OCI-LY1 (cell line): ENCODE results near the gene ATOSA.

Experiments used
- H2AFZ ChIP-seq: fragments of 200-600 bp; sonication (generic), shearing (Covaris generic); 2 replicates; pipeline ENCODE4 v1.6.0; 2014; ENCODE audit warnings: antibody characterized with exemption, mild to moderate bottlenecking, low read length
- H3F3A ChIP-seq: fragments of 200-600 bp; sonication (generic), shearing (Covaris generic); 2 replicates; pipeline ENCODE4 v1.6.0; 2014; ENCODE audit warnings: mild to moderate bottlenecking, antibody characterized with exemption, low read length, moderate library complexity; ENCODE audit not compliant: insufficient read depth
- H3K27ac ChIP-seq: fragments of 200-600 bp; sonication (generic); 2 replicates; pipeline ENCODE4 v1.5.1; 2014; ENCODE audit warnings: low read length, mixed run types, mild to moderate bottlenecking, low read depth; ENCODE audit not compliant: poor library complexity, severe bottlenecking
- H3K27me3 ChIP-seq: fragments of 200-600 bp; sonication (generic); 2 replicates; pipeline ENCODE4 v1.6.0; 2014; ENCODE audit warnings: antibody characterized with exemption, mild to moderate bottlenecking, low read length, moderate library complexity; ENCODE audit not compliant: insufficient read depth
- H3K36me3 ChIP-seq: fragments of 200-600 bp; sonication (generic); 2 replicates; pipeline ENCODE4 v1.6.1; 2014; ENCODE audit warnings: mild to moderate bottlenecking, antibody characterized with exemption, low read length, moderate library complexity, mixed read lengths; ENCODE audit not compliant: insufficient read depth
- H3K4me1 ChIP-seq: fragments of 200-600 bp; sonication (generic); 2 replicates; pipeline ENCODE4 v1.5.1; 2014; ENCODE audit warnings: mild to moderate bottlenecking, low read length, moderate library complexity; ENCODE audit not compliant: insufficient read depth, severe bottlenecking
- H3K4me2 ChIP-seq: fragments of 200-600 bp; sonication (generic), shearing (Covaris generic); 2 replicates; pipeline ENCODE4 v1.6.1; 2014; ENCODE audit warnings: low read length
- H3K4me3 ChIP-seq: fragments of 200-600 bp; sonication (generic); 2 replicates; pipeline ENCODE4 v1.5.1; 2014; ENCODE audit warnings: low read length, low read depth, mild to moderate bottlenecking, mixed read lengths; ENCODE audit not compliant: poor library complexity, severe bottlenecking
- H3K79me2 ChIP-seq: fragments of 200-600 bp; shearing (Covaris generic); 2 replicates; pipeline ENCODE4 v1.6.1; 2016; ENCODE audit warnings: mixed run types, low read length, mixed read lengths; ENCODE audit not compliant: insufficient read depth
- H3K9ac ChIP-seq: fragments of 200-600 bp; sonication (generic), shearing (Covaris generic); 2 replicates; pipeline ENCODE4 v1.6.1; 2014; ENCODE audit warnings: mild to moderate bottlenecking, low read length, mixed read lengths
- H3K9me2 ChIP-seq: fragments of 200-600 bp; sonication (generic), shearing (Covaris generic); 2 replicates; pipeline ENCODE4 v1.6.1; 2014; ENCODE audit warnings: low read depth, mild to moderate bottlenecking, low read length, mixed read lengths
- H3K9me3 ChIP-seq: fragments of 200-600 bp; shearing (Covaris generic); 2 replicates; pipeline ENCODE4 v1.6.1; 2014; ENCODE audit warnings: low read length, mixed read lengths
- H4K20me1 ChIP-seq: fragments of 200-600 bp; sonication (generic), shearing (Covaris generic); 2 replicates; pipeline ENCODE4 v1.6.0; 2016; ENCODE audit warnings: mild to moderate bottlenecking, low read length; ENCODE audit not compliant: insufficient read depth
- CTCF ChIP-seq: fragments of 200-600 bp; sonication (generic), shearing (Covaris generic); IDR thresholded peaks from 2 replicates; pipeline ENCODE4 v1.5.1; 2017; ENCODE audit warnings: mild to moderate bottlenecking, antibody characterized with exemption, low read length, moderate library complexity, mixed read lengths
- EZH2 ChIP-seq: fragments of 200-600 bp; sonication (generic), shearing (Covaris generic); IDR thresholded peaks from 2 replicates; pipeline ENCODE4 v1.8.0; 2017; ENCODE audit warnings: borderline replicate concordance, mixed run types, mild to moderate bottlenecking, antibody characterized with exemption, low read length, moderate library complexity, mixed read lengths

ATOSA gene

DNA sequence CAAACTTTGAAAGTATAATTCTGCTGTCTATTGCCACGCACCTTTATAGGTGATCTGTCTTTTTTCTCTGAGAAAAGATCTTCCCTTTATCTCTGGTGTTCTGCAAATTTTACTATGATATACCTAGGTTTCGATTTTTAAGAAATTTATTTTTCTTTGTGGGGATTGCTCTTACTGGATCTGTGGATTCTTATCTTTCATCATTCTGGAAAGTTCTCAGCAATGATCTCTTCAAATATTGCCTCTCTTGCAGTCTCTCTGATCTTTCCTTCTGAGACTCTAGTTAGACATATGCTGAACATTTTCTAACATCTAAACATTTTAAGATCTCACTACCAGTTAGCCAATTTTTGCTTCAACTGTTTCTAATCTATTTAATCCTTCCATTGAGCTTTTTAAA is 47.0 kb upstream of the ATOSA start:
- Histone ChIP-seq H3K4me2 (no peak overlapping the region), H4K20me1 (no peaks in the 10 kb centered on the region), H3K79me2 (no peaks in the 10 kb centered on the region), H3K27ac (no peak overlapping the region), H3K36me3 (no peaks in the 10 kb centered on the region), H3K4me3 (no peak overlapping the region), H2AFZ (no peak overlapping the region), H3F3A (no peaks in the 10 kb centered on the region), H3K4me1 (peaks cover 40% of the 10 kb centered on the region), H3K9ac (no peak overlapping the region), H3K9me2 (no peaks in the 10 kb centered on the region), H3K9me3 (no peaks in the 10 kb centered on the region), H3K27me3 (no peaks in the 10 kb centered on the region)
- TF ChIP-seq EZH2: no peak
- TF ChIP-seq CTCF: no peak

- no peak overlapping the region for H3K4me2 ChIP-seq
- H3K9me2 ChIP-seq: no peaks in the 10 kb centered on the region
- no peak for TF ChIP-seq EZH2
- no peak for TF ChIP-seq CTCF
- no peaks in the 10 kb centered on the region for H3F3A ChIP-seq
- H3K4me3 ChIP-seq: no peak overlapping the region
- no peaks in the 10 kb centered on the region for H3K9me3 ChIP-seq
- no peak overlapping the region for H3K27ac ChIP-seq
- H3K4me1 ChIP-seq: no peaks in the 10 kb centered on the region
- H3K27me3 ChIP-seq: no peaks in the 10 kb centered on the region
- no peaks in the 10 kb centered on the region for H3K36me3 ChIP-seq
- no peaks in the 10 kb centered on the region for H4K20me1 ChIP-seq
- no peak overlapping the region for H3K9ac ChIP-seq
- H3K79me2 ChIP-seq: no peaks in the 10 kb centered on the region
- H2AFZ ChIP-seq: no peak overlapping the region
These were observed 39.4 kb upstream of the ATOSA start for GRCh38 chr15:52718551-52718950.

- Histone ChIP-seq H3K79me2 (no peaks in the 10 kb centered on the region), H3K9me2 (no peaks in the 10 kb centered on the region), H3K4me3 (no peak overlapping the region), H3K36me3 (no peaks in the 10 kb centered on the region), H3K4me2 (no peak overlapping the region), H3K4me1 (no peaks in the 10 kb centered on the region), H3K27ac (no peak overlapping the region), H4K20me1 (no peaks in the 10 kb centered on the region), H3K9ac (no peak overlapping the region), H2AFZ (no peak overlapping the region), H3K27me3 (no peaks in the 10 kb centered on the region), H3F3A (no peaks in the 10 kb centered on the region), H3K9me3 (no peaks in the 10 kb centered on the region)
- TF ChIP-seq CTCF (no peak), EZH2 (no peak)
These were observed 38.7 kb upstream of the ATOSA start for GRCh38 chr15:52717924-52718323.
